ENCODE data around the gene HOXA10. TPM values are rescaled to one million over a fixed set of nuclear protein-coding genes. Genes with fewer than 3 reads are reported as not detected.

The HOXA10 gene
- total RNA-seq, 1 experiment from 2014 or later, result not detected

- intact Hi-C loops (cut with micrococcal nuclease; ENCODE audit: unreplicated experiment), result no loop called here
- Histone ChIP-seq H3K4me3 (ENCODE audit: low read depth, low read length, poor library complexity, severe bottlenecking) (no peak overlapping the region), H3K9me3 (ENCODE audit: low read depth, low read length, poor library complexity, severe bottlenecking) (no peaks in the 10 kb centered on the region), H3K27me3 (replicated peaks; ENCODE audit: insufficient read depth, low read depth, low read length, poor library complexity) (peaks cover 99% of the 10 kb centered on the region), H3K36me3 (ENCODE audit: insufficient read depth, low read length, poor library complexity, severe bottlenecking) (no peaks in the 10 kb centered on the region), H3K27ac (ENCODE audit: low read depth, low read length, poor library complexity, severe bottlenecking) (no peak overlapping the region), H3K4me1 (ENCODE audit: insufficient read depth, low read length, poor library complexity, severe bottlenecking) (no peaks in the 10 kb centered on the region)
- ChIA-PET POLR2A (ENCODE audit: low non-redundant PET) (no interaction called here), CTCF (no interaction called here)
- no peak for DNase-seq (ENCODE audit: low spot score)
- BruUV-seq (replicated peaks), result no TSS peak
- TF ChIP-seq EZH2 (IDR thresholded peaks at IDR 0.05; ENCODE audit: borderline replicate concordance, low read depth, low read length, poor library complexity, severe bottlenecking), result peak; percentile 27
- no peak for TF ChIP-seq CTCF (conservative IDR thresholded peaks at IDR 0.05; ENCODE audit: low read depth, low read length)
Measured at GRCh38 chr7:27193335-27194001, 19.3 kb upstream of the HOXA10 start.

- ChIA-PET POLR2A (ENCODE audit: low non-redundant PET) (no interaction called here), CTCF (interaction anchor here (0.6 kb wide), 1 partner anchor 787 kb away, joined by 3 read pairs; no protein-coding TSS in a partner anchor)
- Histone ChIP-seq H3K4me3 (ENCODE audit: low read depth, low read length, poor library complexity, severe bottlenecking) (no peak overlapping the region), H3K9me3 (ENCODE audit: low read depth, low read length, poor library complexity, severe bottlenecking) (no peaks in the 10 kb centered on the region), H3K27ac (ENCODE audit: low read depth, low read length, poor library complexity, severe bottlenecking) (no peak overlapping the region), H3K36me3 (ENCODE audit: insufficient read depth, low read length, poor library complexity, severe bottlenecking) (no peaks in the 10 kb centered on the region), H3K4me1 (ENCODE audit: insufficient read depth, low read length, poor library complexity, severe bottlenecking) (no peaks in the 10 kb centered on the region), H3K27me3 (replicated peaks; ENCODE audit: insufficient read depth, low read depth, low read length, poor library complexity) (peaks cover 99% of the 10 kb centered on the region)
- no TSS peak for BruUV-seq (replicated peaks)
- TF ChIP-seq CTCF (conservative IDR thresholded peaks at IDR 0.05; ENCODE audit: low read depth, low read length) (no peak), EZH2 (IDR thresholded peaks at IDR 0.05; ENCODE audit: borderline replicate concordance, low read depth, low read length, poor library complexity, severe bottlenecking) (peak; percentile 76)
- DNase-seq (ENCODE audit: low spot score), result no peak
- intact Hi-C loops (cut with micrococcal nuclease; ENCODE audit: unreplicated experiment), result no loop called here
Measured at GRCh38 chr7:27192546-27193334, 18.6 kb upstream of the HOXA10 start.

GRCh38 chr7:27191833-27192545, 17.9 kb upstream of the HOXA10 start:
- intact Hi-C loops (cut with micrococcal nuclease; ENCODE audit: unreplicated experiment), result no loop called here
- Histone ChIP-seq H3K9me3 (ENCODE audit: low read depth, low read length, poor library complexity, severe bottlenecking) (no peaks in the 10 kb centered on the region), H3K27ac (ENCODE audit: low read depth, low read length, poor library complexity, severe bottlenecking) (no peak overlapping the region), H3K4me1 (ENCODE audit: insufficient read depth, low read length, poor library complexity, severe bottlenecking) (no peaks in the 10 kb centered on the region), H3K27me3 (replicated peaks; ENCODE audit: insufficient read depth, low read depth, low read length, poor library complexity) (peaks cover 99% of the 10 kb centered on the region), H3K36me3 (ENCODE audit: insufficient read depth, low read length, poor library complexity, severe bottlenecking) (no peaks in the 10 kb centered on the region), H3K4me3 (ENCODE audit: low read depth, low read length, poor library complexity, severe bottlenecking) (no peak overlapping the region)
- BruUV-seq (replicated peaks), result no TSS peak
- no peak for DNase-seq (ENCODE audit: low spot score)
- ChIA-PET POLR2A (ENCODE audit: low non-redundant PET) (no interaction called here), CTCF (interaction anchor here (0.6 kb wide), 1 partner anchor 788 kb away, joined by 3 read pairs; no protein-coding TSS in a partner anchor)
- no peak for TF ChIP-seq EZH2 (IDR thresholded peaks at IDR 0.05; ENCODE audit: borderline replicate concordance, low read depth, low read length, poor library complexity, severe bottlenecking)
- TF ChIP-seq CTCF (conservative IDR thresholded peaks at IDR 0.05; ENCODE audit: low read depth, low read length), result no peak
